Mucosa of descending colon (tissue), 3 donors: ENCODE results near the gene HCLS1. TPM values are rescaled to one million over a fixed set of nuclear protein-coding genes. Genes with fewer than 3 reads are reported as not detected.

Source experiments
- ATAC-seq: fragments of 200-7000 bp; cut with Tn5 transposase; one replicate; pipeline ENCODE4 v1.9.1; 2020; ENCODE audit warnings: mild to moderate bottlenecking, moderate library complexity
- DNase-seq, 3 donors: peaks; one replicate each; pipeline ENCODE4 v3.0.0-alpha.2; 2020
- H3K36me3 ChIP-seq: fragments of 200-600 bp; one replicate; pipeline ENCODE4 v1.8.0; 2021; ENCODE audit warnings: low read depth, mild to moderate bottlenecking
- H3K4me1 ChIP-seq: fragments of 200-600 bp; one replicate; pipeline ENCODE4 v1.8.0; 2021; ENCODE audit warnings: low read depth, mild to moderate bottlenecking
- H3K4me3 ChIP-seq: fragments of 200-600 bp; one replicate; pipeline ENCODE4 v1.8.0; 2021; ENCODE audit warnings: mild to moderate bottlenecking
- H3K9me3 ChIP-seq: fragments of 200-600 bp; one replicate; pipeline ENCODE4 v1.8.0; 2021; ENCODE audit warnings: mild to moderate bottlenecking
- CTCF ChIP-seq: fragments of 200-600 bp; IDR thresholded peaks from one replicate; pipeline ENCODE4 v1.8.0; 2022; ENCODE audit warnings: antibody characterized with exemption, mild to moderate bottlenecking
- intact Hi-C, 2 donors: fragments of 100-400 bp; cut with DNase I in 1 of 2; cut with micrococcal nuclease in 1 of 2; formaldehyde crosslinking; loops; one replicate each; pipeline versions ENCODE4 v1.11.0 to v1.11.1; 2022; cut with DNase I, micrococcal nuclease
- total RNA-seq, 3 donors: library from RNA; stranded (reverse); fragmentation: NEBNext Ultra II Directional in 2 of 3; extraction: Animal tissue kit (Norgen Biotek cat#: 25700) in 2 of 3; gene quantifications; one replicate each; pipeline versions ENCODE4 v1.2.1 to v1.2.4, GENCODE V29; 2021 to 2023
- donor health status: DM: no; HTN: no; CAD: no; lungs with moderate emphysema.
- donor health status: DM: no; HTN: no; CAD: no.
- donor health status: DM: no; HTN: yes; CAD: no.

The HCLS1 gene
- total RNA-seq, 3 donors from 2014 or later = 8.8 to 32.1 (median 23.5) TPM

GRCh38 chr3:121681792-121682191 lies 21.1 kb upstream of the HCLS1 start:
- intact Hi-C loops = no loop called here
- Histone ChIP-seq H3K4me1 (no peaks in the 10 kb centered on the region), H3K9me3 (peaks cover 4% of the 10 kb centered on the region), H3K36me3 (peaks cover 8% of the 10 kb centered on the region), H3K4me3 (no peak overlapping the region)
- ATAC-seq (no peak), DNase-seq (no peak)
- TF ChIP-seq CTCF = no peak

- intact Hi-C loops = no loop called here
- DNase-seq (no peak), ATAC-seq (no peak)
- no peaks in the 10 kb centered on the region for H3K4me1 ChIP-seq
- H3K36me3 ChIP-seq = peaks cover 8% of the 10 kb centered on the region
- no peak for TF ChIP-seq CTCF
- no peaks in the 10 kb centered on the region for H3K9me3 ChIP-seq
- no peak overlapping the region for H3K4me3 ChIP-seq
Observed at GRCh38 chr3:121677141-121677540, 16.4 kb upstream of the HCLS1 start.

DNA sequence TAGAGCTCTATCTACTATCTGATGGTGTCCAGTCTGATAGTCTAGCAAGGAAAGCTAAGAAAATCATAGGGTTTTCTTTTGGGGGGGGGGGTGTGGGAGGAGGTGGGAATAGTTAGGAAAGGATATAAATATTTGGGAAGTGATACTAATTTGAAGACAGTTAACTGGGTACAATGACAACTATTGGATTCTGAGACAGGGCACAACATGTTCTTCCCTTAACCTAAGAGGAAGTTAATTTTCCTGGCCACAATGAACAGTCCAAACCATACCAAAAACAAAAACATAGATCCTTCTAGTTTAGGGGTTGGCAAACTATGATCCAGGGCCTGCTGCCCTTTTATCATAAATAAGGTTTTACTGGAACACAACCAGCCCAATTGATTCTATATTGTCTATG lies 10.0 kb upstream of the HCLS1 start:
- Histone ChIP-seq H3K36me3 (peaks cover 11% of the 10 kb centered on the region), H3K4me3 (no peak overlapping the region), H3K9me3 (no peaks in the 10 kb centered on the region), H3K4me1 (no peaks in the 10 kb centered on the region)
- intact Hi-C loops = no loop called here
- DNase-seq (no peak), ATAC-seq (no peak)
- TF ChIP-seq CTCF = no peak

GRCh38 chr3:121667333-121667732 lies 6.6 kb upstream of the HCLS1 start:
- H3K36me3 ChIP-seq = peaks cover 18% of the 10 kb centered on the region
- ATAC-seq (no peak), DNase-seq (no peak)
- TF ChIP-seq CTCF = no peak
- H3K4me1 ChIP-seq = no peaks in the 10 kb centered on the region
- no peak overlapping the region for H3K4me3 ChIP-seq
- intact Hi-C loops = no loop called here
- H3K9me3 ChIP-seq = no peaks in the 10 kb centered on the region

DNA sequence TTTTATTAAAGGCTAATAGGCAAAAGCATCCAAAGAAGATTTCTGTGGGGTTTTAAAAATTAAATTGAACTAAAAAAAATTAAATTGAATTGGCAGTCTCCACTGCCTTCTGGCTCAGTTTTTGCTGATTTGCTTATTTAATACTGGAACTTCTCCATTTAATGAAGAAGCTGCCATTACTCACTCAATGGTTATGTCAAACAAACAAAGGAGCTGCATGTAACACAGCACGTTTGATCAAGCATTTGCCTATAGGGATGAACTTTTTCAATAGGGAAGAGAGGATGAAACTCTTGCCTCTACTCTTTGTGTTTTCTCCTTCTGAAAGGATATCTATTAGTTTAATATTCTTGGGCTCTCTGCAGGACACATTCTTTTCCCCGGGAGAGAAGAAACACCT lies 4.8 kb upstream of the HCLS1 start:
- no peak overlapping the region for H3K4me3 ChIP-seq
- H3K4me1 ChIP-seq = no peaks in the 10 kb centered on the region
- ATAC-seq = no peak
- no peak for DNase-seq
- peaks cover 18% of the 10 kb centered on the region for H3K36me3 ChIP-seq
- TF ChIP-seq CTCF = no peak
- intact Hi-C loops = no loop called here
- no peaks in the 10 kb centered on the region for H3K9me3 ChIP-seq

GRCh38 chr3:121663171-121663847 lies 2.6 kb upstream of the HCLS1 start:
- ATAC-seq = no peak
- peaks cover 18% of the 10 kb centered on the region for H3K36me3 ChIP-seq
- intact Hi-C loops = no loop called here

More at GRCh38 chr3:121663171-121663847, 2.6 kb upstream of the HCLS1 start:
- no peak for TF ChIP-seq CTCF
- Histone ChIP-seq H3K9me3 (no peaks in the 10 kb centered on the region), H3K4me1 (no peaks in the 10 kb centered on the region), H3K4me3 (no peak overlapping the region)
- DNase-seq = no peak
